GM13976 (cell line): ENCODE data around the gene ASTN2.

Experiments
- DNase-seq: peaks from one replicate; pipeline ENCODE4 v3.0.0; 2012; ENCODE audit warnings: low spot score
- CTCF ChIP-seq: IDR thresholded peaks from 2 replicates; pipeline ENCODE4 v1.5.1; 2012; ENCODE audit warnings: borderline replicate concordance, mild to moderate bottlenecking; ENCODE audit not compliant: insufficient read depth; ENCODE audit errors: extremely low read depth, missing control alignments, control extremely low read depth
- in situ Hi-C: fragments of 300-500 bp; cut with MboI; formaldehyde crosslinking; loops from one replicate; pipeline ENCODE4 v1.12.0; 2022; ENCODE audit warnings: low sequenced_read_pairs, mixed read lengths, inconsistent platforms; ENCODE audit not compliant: unreplicated experiment

The ASTN2 gene

DNA sequence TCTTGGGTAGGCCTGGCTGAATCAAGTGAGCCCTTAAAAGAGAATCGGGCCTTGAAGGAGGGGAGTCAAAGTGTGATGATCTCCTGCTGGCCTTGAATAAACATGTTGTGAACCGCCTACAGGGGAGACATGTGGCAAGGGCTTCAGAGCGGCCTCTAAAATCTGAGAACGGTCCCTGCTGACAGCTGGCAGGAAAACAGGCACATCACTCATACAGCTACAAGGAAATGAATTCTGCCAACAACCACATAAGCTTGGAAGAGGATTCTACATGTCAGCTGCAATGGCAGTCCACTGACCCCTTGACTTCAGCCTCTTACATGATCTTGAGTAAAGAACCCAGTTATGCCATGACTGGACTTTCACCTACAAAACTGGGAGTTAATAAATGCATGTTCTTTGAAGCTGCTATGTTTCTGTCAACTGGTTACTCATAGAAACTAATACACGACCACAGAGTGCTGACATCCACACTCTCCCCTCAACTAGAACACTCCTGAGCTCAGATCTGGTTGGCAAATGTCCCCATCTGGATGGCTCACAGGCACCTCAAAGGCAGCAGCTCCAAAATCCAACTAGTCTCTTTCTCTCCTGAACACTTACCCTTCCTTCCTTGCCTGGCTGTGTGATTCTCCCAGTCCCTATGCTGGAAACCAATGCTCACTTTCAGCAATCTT is 333.1 kb downstream of the ASTN2 start:
- DNase-seq = no peak
- in situ Hi-C loops = no loop called here

DNA sequence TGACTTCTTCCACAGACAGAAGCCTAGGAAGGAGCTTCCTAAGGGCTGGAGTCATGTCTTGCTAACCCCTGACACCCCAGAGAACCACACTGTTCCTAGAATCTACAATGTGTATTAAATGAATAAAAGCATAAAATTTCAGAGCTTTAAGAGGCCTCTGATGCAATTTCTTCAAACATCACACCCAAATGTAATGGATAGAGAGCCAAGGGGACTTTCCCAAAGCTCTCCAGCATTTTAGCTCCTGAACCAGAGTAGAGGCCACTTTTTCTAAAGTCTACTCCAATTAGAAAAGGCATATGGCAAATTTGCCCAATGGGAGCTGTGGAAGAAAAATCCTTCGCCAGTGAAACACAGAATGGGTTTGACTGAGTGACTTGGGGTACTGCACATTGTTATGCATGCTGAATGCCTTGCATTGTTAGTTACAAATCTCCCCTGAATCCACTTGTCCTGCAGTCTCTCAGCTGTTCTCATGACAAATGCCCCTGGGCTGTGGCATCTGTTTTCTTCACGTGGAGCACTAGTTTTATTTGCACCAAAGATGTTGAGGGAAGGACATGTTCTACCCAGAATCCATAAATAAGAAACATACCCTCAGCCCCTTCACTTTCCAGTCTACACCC is 334.0 kb downstream of the ASTN2 start:
- in situ Hi-C loops = no loop called here
- DNase-seq = no peak
- TF ChIP-seq CTCF = no peak

More for the DNA sequence above, 333.1 kb downstream of the ASTN2 start:
- TF ChIP-seq CTCF = no peak

- no peak for DNase-seq
- in situ Hi-C loops = no loop called here
- no peak for TF ChIP-seq CTCF
Measured at GRCh38 chr9:117076571-117077290, 338.1 kb downstream of the ASTN2 start.

- in situ Hi-C loops = no loop called here
- TF ChIP-seq CTCF = no peak
Measured at GRCh38 chr9:117075636-117076035, 339.2 kb downstream of the ASTN2 start.

GRCh38 chr9:117074784-117075520 is 339.9 kb downstream of the ASTN2 start:
- no peak for TF ChIP-seq CTCF
- no peak for DNase-seq
- in situ Hi-C loops = no loop called here

More at GRCh38 chr9:117075636-117076035, 339.2 kb downstream of the ASTN2 start:
- DNase-seq = no peak

DNA sequence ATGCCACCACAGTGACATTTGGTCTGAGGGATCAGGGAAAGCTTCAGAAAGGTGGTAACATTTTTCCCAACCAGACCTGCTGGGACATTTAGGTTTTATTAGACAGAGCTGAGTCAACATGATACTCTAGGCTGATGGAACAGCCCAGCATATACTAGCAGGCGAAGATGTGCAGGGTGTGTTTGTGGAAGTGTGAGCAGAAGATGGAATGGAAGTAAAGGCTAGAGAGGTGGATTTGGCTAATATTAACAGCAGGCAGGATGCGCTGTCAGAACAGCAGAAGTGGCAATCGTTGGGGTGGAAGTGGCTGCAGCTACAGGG is 340.6 kb downstream of the ASTN2 start:
- in situ Hi-C loops = no loop called here
- no peak for DNase-seq
- TF ChIP-seq CTCF = no peak
